Ascending aorta (tissue), 2 donors: ENCODE measurements around the gene MXD4. TPM values are rescaled to one million over a fixed set of nuclear protein-coding genes. Genes with fewer than 3 reads are reported as not detected.

Source experiments
- DNase-seq, 2 donors: peaks; one replicate each; pipeline ENCODE4 v3.0.0-alpha.2; 2019; ENCODE audit warnings: low spot score in 2 of 2
- H3K27ac ChIP-seq, 2 donors: fragments of 200-600 bp; sonication (generic); one replicate each; pipeline ENCODE4 v1.5.1; 2016 to 2017; ENCODE audit warnings: mild to moderate bottlenecking in 1 of 2
- H3K27me3 ChIP-seq: fragments of 200-600 bp; sonication (generic); one replicate; pipeline ENCODE4 v1.5.1; 2017
- H3K36me3 ChIP-seq, 2 donors: fragments of 200-600 bp; sonication (generic); one replicate each; pipeline ENCODE4 v1.5.1; 2016
- H3K4me1 ChIP-seq, 2 donors: fragments of 200-600 bp; sonication (generic); one replicate each; pipeline ENCODE4 v1.5.1; 2016 to 2017; ENCODE audit warnings: mild to moderate bottlenecking in 1 of 2
- H3K4me3 ChIP-seq, 2 donors: fragments of 200-600 bp; sonication (generic); one replicate each; pipeline ENCODE4 v1.5.1; 2016 to 2017; ENCODE audit warnings: mild to moderate bottlenecking in 1 of 2
- H3K9me3 ChIP-seq, 2 donors: fragments of 200-600 bp; sonication (generic); one replicate each; pipeline ENCODE4 v1.5.1; 2016
- CTCF ChIP-seq, 3 experiments: fragments of 200-600 bp in 2 of 3; fragments of 450-650 bp in 1 of 3; sonication (generic) in 2 of 3; IDR thresholded peaks; one replicate each; pipeline ENCODE4 v1.5.1; 2016 to 2019; ENCODE audit warnings: antibody characterized with exemption in 3 of 3, mild to moderate bottlenecking in 1 of 3, moderate library complexity in 1 of 3
- intact Hi-C: fragments of 100-400 bp; cut with DNase I; formaldehyde crosslinking; loops from one replicate; pipeline ENCODE4 v1.15.1; 2023
- total RNA-seq: library from RNA; depleted of rRNA; stranded (reverse); fragments of >200 nt; gene quantifications from one replicate; pipeline ENCODE4 v1.1.0, GENCODE V29; 2016

Gene MXD4
- total RNA-seq, 1 donor from 2014 or later = 83.2 TPM

GRCh38 chr4:2268357-2269205 lies 6.7 kb upstream of the MXD4 start:
- intact Hi-C loops = loop anchor here (10.0 kb wide), 4 partner anchors 394 to 584 kb away; partner anchors contain the start of genes ADD1, FAM53A, NSD2 and TNIP2
- no peak overlapping the region for H3K27ac ChIP-seq
- no peaks in the 10 kb centered on the region for H3K36me3 ChIP-seq
- no peak overlapping the region for H3K4me3 ChIP-seq
- TF ChIP-seq CTCF (IDR thresholded peaks at IDR 0.05) = no peak
- no peak for DNase-seq
- peaks cover 8 to 14% of the 10 kb centered on the region in 2 donors for H3K4me1 ChIP-seq
- H3K9me3 ChIP-seq = no peaks in the 10 kb centered on the region
- H3K27me3 ChIP-seq = no peaks in the 10 kb centered on the region

- no peak for TF ChIP-seq CTCF (IDR thresholded peaks at IDR 0.05)
- peaks cover 8 to 20% of the 10 kb centered on the region in 2 donors for H3K4me1 ChIP-seq
- DNase-seq = no peak
- intact Hi-C loops = loop anchor here (10.0 kb wide), 4 partner anchors 393 to 583 kb away; partner anchors contain the start of genes ADD1, FAM53A, NSD2 and TNIP2
- no peaks in the 10 kb centered on the region for H3K9me3 ChIP-seq
- H3K27ac ChIP-seq = no peak overlapping the region
- no peaks in the 10 kb centered on the region for H3K36me3 ChIP-seq
- H3K4me3 ChIP-seq = no peak overlapping the region
- H3K27me3 ChIP-seq = no peaks in the 10 kb centered on the region
Measured at GRCh38 chr4:2267841-2268240, 5.9 kb upstream of the MXD4 start.

DNA sequence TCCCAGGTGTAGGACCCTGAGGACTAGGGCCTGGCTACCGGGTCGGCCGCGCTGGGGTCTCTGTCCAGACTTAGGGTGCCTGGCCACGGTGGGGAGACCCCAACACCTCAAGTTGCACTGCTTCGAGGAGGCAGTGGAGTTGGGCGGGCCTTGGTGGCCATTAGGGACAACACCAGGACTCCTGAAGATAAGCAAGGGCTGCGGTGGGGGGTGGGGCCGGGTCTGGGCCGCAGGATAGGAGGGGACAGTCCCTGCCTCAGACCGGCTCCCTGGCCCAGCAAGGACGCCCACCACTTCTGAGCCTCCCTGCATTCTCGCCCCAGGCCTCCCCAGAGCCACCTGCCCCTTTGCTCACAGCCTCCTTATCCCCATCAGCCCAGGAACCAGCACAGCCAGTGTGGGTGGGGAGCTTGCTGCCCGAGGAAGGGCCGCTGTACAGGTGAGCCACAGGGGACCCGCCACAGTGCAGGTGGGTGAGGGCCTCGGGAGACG lies 5.5 kb upstream of the MXD4 start:
- intact Hi-C loops = loop anchor here (10.0 kb wide), 4 partner anchors 393 to 583 kb away; partner anchors contain the start of genes ADD1, FAM53A, NSD2 and TNIP2
- TF ChIP-seq CTCF (IDR thresholded peaks at IDR 0.05) = no peak
- H3K4me1 ChIP-seq = peaks cover 8 to 22% of the 10 kb centered on the region in 2 donors
- no peaks in the 10 kb centered on the region for H3K9me3 ChIP-seq
- no peaks in the 10 kb centered on the region for H3K27me3 ChIP-seq
- DNase-seq = no peak
- no peaks in the 10 kb centered on the region for H3K36me3 ChIP-seq
- H3K27ac ChIP-seq = no peak overlapping the region
- no peak overlapping the region for H3K4me3 ChIP-seq

GRCh38 chr4:2266821-2267220 lies 4.9 kb upstream of the MXD4 start:
- no peaks in the 10 kb centered on the region for H3K27me3 ChIP-seq
- no peaks in the 10 kb centered on the region for H3K36me3 ChIP-seq
- no peaks in the 10 kb centered on the region for H3K9me3 ChIP-seq
- no peak overlapping the region for H3K27ac ChIP-seq
- H3K4me3 ChIP-seq = no peak overlapping the region
- intact Hi-C loops = loop anchor here (10.0 kb wide), 4 partner anchors 392 to 582 kb away; partner anchors contain the start of genes ADD1, FAM53A, NSD2 and TNIP2
- no peak for DNase-seq
- peaks cover 8 to 22% of the 10 kb centered on the region in 2 donors for H3K4me1 ChIP-seq
- TF ChIP-seq CTCF (IDR thresholded peaks at IDR 0.05) = no peak

- no peak for DNase-seq
- intact Hi-C loops = loop anchor here (10.0 kb wide), 4 partner anchors 391 to 581 kb away; partner anchors contain the start of genes ADD1, FAM53A, NSD2 and TNIP2
- Histone ChIP-seq H3K4me1 (peaks cover 8 to 22% of the 10 kb centered on the region in 2 donors), H3K27ac (peak overlapping the region; percentile 57 to 59), H3K4me3 (no peak overlapping the region), H3K36me3 (no peaks in the 10 kb centered on the region), H3K27me3 (no peaks in the 10 kb centered on the region), H3K9me3 (no peaks in the 10 kb centered on the region)
- TF ChIP-seq CTCF (IDR thresholded peaks at IDR 0.05) = no peak
Measured at GRCh38 chr4:2266181-2266580, 4.3 kb upstream of the MXD4 start.
